PC-9 (cell line): Measurements from ENCODE around the gene SCGB1A1. TPM values are rescaled to one million over a fixed set of nuclear protein-coding genes. Genes with fewer than 3 reads are reported as not detected.
"Not testable (repeated sequence)": the region's sequence is repeated elsewhere in the genome, so short reads cannot be mapped to it uniquely, and the experiment has no call there.

ENCODE experiments used
- BruUV-seq: library from RNA; stranded (reverse); fragments of 400-500 nt; replicated peaks from 2 replicates; lab custom pipeline; 2021; lab: Mats Ljungman, UMichigan
- CTCF ChIA-PET: fragments of 300-600 bp; sonication (Branson Sonifier 250); formaldehyde crosslinking; loops from one replicate; lab custom pipeline; 2022; ENCODE audit warnings: antibody characterized with exemption; lab: Charles Lee
- POLR2A ChIA-PET: fragments of 300-600 bp; sonication (Branson Sonifier 250); formaldehyde crosslinking; loops from one replicate; lab custom pipeline; 2022; ENCODE audit warnings: antibody characterized with exemption; ENCODE audit not compliant: unreplicated experiment; lab: Charles Lee
- DNase-seq, 2 experiments: peaks; one replicate each; pipeline versions ENCODE4 v3.0.0 to v3.0.0-alpha.2; 2015 to 2022; ENCODE audit warnings: mixed read lengths in 1 of 2
- H2AFZ ChIP-seq: fragments of 200-600 bp; sonication (generic); 2 replicates; pipeline ENCODE4 v1.8.1; 2017; ENCODE audit warnings: antibody characterized with exemption
- H3F3A ChIP-seq: fragments of 200-600 bp; sonication (generic); 2 replicates; pipeline ENCODE4 v1.8.1; 2017; ENCODE audit warnings: antibody characterized with exemption, mild to moderate bottlenecking, low read depth; ENCODE audit not compliant: insufficient read depth
- H3K27ac ChIP-seq: fragments of 200-600 bp; sonication (generic); 2 replicates; pipeline ENCODE4 v1.6.1; 2016; ENCODE audit warnings: mixed run types
- H3K27me3 ChIP-seq: fragments of 200-600 bp; sonication (generic); 2 replicates; pipeline ENCODE4 v1.6.1; 2016; ENCODE audit warnings: low read depth, mixed run types; ENCODE audit not compliant: insufficient read depth
- H3K36me3 ChIP-seq: fragments of 200-600 bp; sonication (generic); 2 replicates; pipeline ENCODE4 v1.6.1; 2016; ENCODE audit warnings: low read depth, mixed run types
- H3K4me1 ChIP-seq: fragments of 200-600 bp; sonication (generic); replicated peaks from 2 replicates; pipeline ENCODE4 v1.6.1; 2016; ENCODE audit warnings: mixed run types; ENCODE audit not compliant: insufficient read depth
- H3K4me2 ChIP-seq: fragments of 200-600 bp; sonication (generic); 2 replicates; pipeline ENCODE4 v1.6.1; 2017; ENCODE audit warnings: mixed run types
- H3K4me3 ChIP-seq: fragments of 200-600 bp; sonication (generic); 2 replicates; pipeline ENCODE4 v1.6.1; 2016; ENCODE audit warnings: mixed run types
- H3K79me2 ChIP-seq: fragments of 200-600 bp; sonication (generic); 2 replicates; pipeline ENCODE4 v1.6.1; 2017; ENCODE audit warnings: low read depth, mixed run types
- H3K9me2 ChIP-seq: fragments of 200-600 bp; sonication (generic); 2 replicates; pipeline ENCODE4 v1.8.1; 2017; ENCODE audit warnings: mild to moderate bottlenecking; ENCODE audit not compliant: insufficient read depth
- H3K9me3 ChIP-seq: fragments of 200-600 bp; sonication (generic); 2 replicates; pipeline ENCODE4 v1.8.1; 2016; ENCODE audit warnings: low read depth; ENCODE audit not compliant: insufficient read depth
- H4K20me1 ChIP-seq: fragments of 200-600 bp; sonication (generic); 2 replicates; pipeline ENCODE4 v1.8.1; 2017; ENCODE audit not compliant: insufficient read depth
- CTCF ChIP-seq: fragments of 200-600 bp; sonication (generic); conservative IDR thresholded peaks from 2 replicates; pipeline ENCODE4 v1.6.1; 2017; ENCODE audit warnings: mixed run types, antibody characterized with exemption, mild to moderate bottlenecking, moderate library complexity
- EZH2 ChIP-seq: fragments of 200-600 bp; sonication (generic); IDR thresholded peaks from 2 replicates; pipeline ENCODE4 v1.8.0; 2017; ENCODE audit warnings: antibody characterized with exemption, low read depth
- intact Hi-C: fragments of 100-400 bp; cut with micrococcal nuclease; formaldehyde crosslinking; loops from one replicate; pipeline ENCODE4 v1.10.0; 2022; ENCODE audit not compliant: unreplicated experiment
- total RNA-seq: library from RNA; stranded (reverse); gene quantifications from 2 replicates; pipeline ENCODE4 v1.2.3, GENCODE V29; 2021

SCGB1A1 gene
- total RNA-seq, 1 experiment from 2014 or later: not detected

DNA sequence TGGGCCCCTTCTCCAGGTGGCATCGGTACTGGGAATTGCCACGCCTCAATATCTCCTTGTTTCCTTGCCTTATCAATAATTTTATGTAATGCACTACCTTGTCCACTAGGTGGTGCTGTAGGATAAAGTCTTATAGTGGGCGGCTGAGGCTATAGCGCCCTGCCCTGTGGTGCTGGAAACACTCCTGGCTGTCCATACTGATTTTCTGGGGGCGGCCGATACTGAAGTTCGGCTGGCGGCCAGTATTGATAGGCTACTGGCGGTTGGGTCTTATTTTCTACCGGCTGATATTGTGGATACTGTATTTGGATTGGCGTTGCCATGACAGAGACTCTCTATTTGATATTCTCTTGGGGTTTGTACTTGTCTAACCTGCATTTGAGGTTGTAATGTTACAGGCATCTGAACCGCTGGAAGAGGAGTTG lies 38.0 kb upstream of the SCGB1A1 start:
- H4K20me1 ChIP-seq, H3K9me3 ChIP-seq, H2AFZ ChIP-seq, CTCF ChIA-PET, H3K27me3 ChIP-seq, H3K79me2 ChIP-seq, H3K27ac ChIP-seq, BruUV-seq, POLR2A ChIA-PET, H3K36me3 ChIP-seq, H3K4me1 ChIP-seq, H3K9me2 ChIP-seq, H3F3A ChIP-seq: not testable (repeated sequence)
- TF ChIP-seq CTCF: peak; percentile 99
- intact Hi-C loops: loop anchor here (1.0 to 2.0 kb wide), 5 partner anchors 388 to 643 kb away; partner anchors contain the start of genes STX5 and TEX54
- H3K4me3 ChIP-seq: peak overlapping the region; percentile 29; the same call in 1 of the 2 replicates
- H3K4me2 ChIP-seq: peak overlapping the region; percentile 67
- DNase-seq: peak; percentile 57 to 69

DNA sequence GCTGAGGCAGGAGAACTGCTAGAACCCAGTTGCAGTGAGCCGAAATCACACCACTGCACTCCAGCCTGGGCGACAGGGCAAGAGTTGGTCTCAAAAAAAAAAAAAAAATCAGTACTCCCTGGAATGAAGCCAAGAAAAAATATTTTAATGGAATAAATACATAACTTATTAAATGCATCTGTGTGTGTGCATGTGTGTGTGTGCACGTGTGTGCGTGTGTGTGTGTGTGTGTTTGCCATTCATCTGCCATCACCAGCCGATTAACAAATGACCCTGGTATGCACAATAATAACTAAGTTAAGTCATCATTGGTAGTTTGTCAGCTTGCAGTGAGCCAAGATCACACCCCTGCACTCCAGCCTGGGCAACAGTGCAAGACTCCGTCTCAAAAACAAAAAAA lies 35.0 kb upstream of the SCGB1A1 start:
- TF ChIP-seq EZH2 (no peak), CTCF (no peak)
- Histone ChIP-seq H3K27me3 (no peaks in the 10 kb centered on the region), H3K9me2 (no peaks in the 10 kb centered on the region), H3K4me3 (no peak overlapping the region), H3K27ac (no peak overlapping the region), H2AFZ (no peak overlapping the region), H4K20me1 (no peaks in the 10 kb centered on the region), H3K4me2 (no peak overlapping the region), H3K9me3 (no peaks in the 10 kb centered on the region), H3K79me2 (no peaks in the 10 kb centered on the region), H3K36me3 (no peaks in the 10 kb centered on the region), H3K4me1 (no peaks in the 10 kb centered on the region; the same call in none of the 2 replicates), H3F3A (peaks cover 5% of the 10 kb centered on the region; the same call in 1 of the 2 replicates)
- POLR2A ChIA-PET: no interaction called here
- DNase-seq: no peak
- CTCF ChIA-PET: interaction anchor here (0.6 to 0.7 kb wide), 2 partner anchors 281 to 1064 kb away, joined by 4 to 5 read pairs; no protein-coding TSS in a partner anchor
- intact Hi-C loops: no loop called here
- no TSS peak for BruUV-seq

DNA sequence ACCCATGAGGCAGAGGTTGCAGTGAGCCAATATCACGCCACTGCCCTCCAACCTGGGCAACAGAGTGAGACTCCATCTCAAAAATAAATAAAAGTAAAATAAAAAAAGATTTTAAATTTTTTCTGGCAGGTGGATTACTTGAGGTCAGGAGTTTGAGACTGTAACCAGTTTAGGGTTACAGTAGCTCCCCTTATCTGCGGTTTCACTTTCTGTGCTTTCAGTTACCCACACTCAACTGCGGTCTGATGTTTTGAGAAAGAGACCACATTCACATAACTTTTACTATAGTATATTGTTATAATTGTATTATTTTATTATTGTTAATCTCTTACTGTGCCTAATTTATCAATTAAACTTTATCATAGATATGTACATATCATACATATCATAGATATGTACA lies 32.8 kb upstream of the SCGB1A1 start:
- H3K36me3 ChIP-seq, H3K79me2 ChIP-seq, BruUV-seq, H3K27me3 ChIP-seq, H3K4me1 ChIP-seq, H2AFZ ChIP-seq, H3K27ac ChIP-seq, intact Hi-C loops, H3K9me3 ChIP-seq, H3K9me2 ChIP-seq, H3F3A ChIP-seq, POLR2A ChIA-PET, H3K4me3 ChIP-seq, H4K20me1 ChIP-seq, H3K4me2 ChIP-seq, DNase-seq: not testable (repeated sequence)
- CTCF ChIA-PET: interaction anchor here (0.5 kb wide), 1 partner anchor 295 kb away, joined by 4 read pairs; no protein-coding TSS in a partner anchor

DNA sequence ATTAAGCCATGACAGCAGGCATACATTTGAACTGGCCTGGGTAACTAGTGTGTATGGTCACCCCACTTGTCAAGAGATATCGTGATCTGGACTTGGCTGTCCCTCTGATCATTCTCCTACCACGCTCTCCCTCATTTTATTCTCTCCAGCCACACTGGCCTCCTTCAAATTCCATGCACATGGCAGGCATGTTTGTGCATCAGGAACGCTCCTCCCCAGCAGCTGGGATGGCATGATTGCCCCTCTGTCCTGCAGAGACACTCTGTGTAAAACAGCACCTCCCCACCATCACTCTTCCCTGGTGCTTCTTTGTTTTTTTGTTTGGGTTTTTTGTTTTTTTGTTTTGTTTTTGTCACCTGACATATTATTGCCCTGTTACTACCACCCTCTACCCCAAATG lies 31.5 kb upstream of the SCGB1A1 start:
- H3F3A ChIP-seq: peaks cover 5% of the 10 kb centered on the region; the same call in 1 of the 2 replicates
- POLR2A ChIA-PET: no interaction called here
- no peaks in the 10 kb centered on the region for H3K36me3 ChIP-seq
- H4K20me1 ChIP-seq: no peaks in the 10 kb centered on the region
- BruUV-seq: no TSS peak
- H3K79me2 ChIP-seq: no peaks in the 10 kb centered on the region
- TF ChIP-seq CTCF (no peak), EZH2 (no peak)
- H2AFZ ChIP-seq: no peak overlapping the region
- H3K9me2 ChIP-seq: no peaks in the 10 kb centered on the region
- no peak overlapping the region for H3K27ac ChIP-seq
- H3K4me2 ChIP-seq: no peak overlapping the region
- H3K4me3 ChIP-seq: no peak overlapping the region
- H3K9me3 ChIP-seq: no peaks in the 10 kb centered on the region
- no peaks in the 10 kb centered on the region for H3K27me3 ChIP-seq
- intact Hi-C loops: no loop called here
- no peak for DNase-seq
- no peaks in the 10 kb centered on the region; the same call in 1 of the 2 replicates for H3K4me1 ChIP-seq
- CTCF ChIA-PET: interaction anchor here (0.6 to 0.7 kb wide), 2 partner anchors 382 to 383 kb away, joined by 3 to 7 read pairs; no protein-coding TSS in a partner anchor
